Loucy (cell line): Measurements from ENCODE around the gene OVOL3.
"Not testable (repeated sequence)": the region's sequence is repeated elsewhere in the genome, so short reads cannot be mapped to it uniquely, and the experiment has no call there.

Experiments
- CTCF ChIP-seq: fragments of 200-600 bp; sonication (generic); conservative IDR thresholded peaks from 2 replicates; pipeline ENCODE4 v1.5.1; 2014; ENCODE audit warnings: mild to moderate bottlenecking, antibody characterized with exemption, low read length
- EZH2phosphoT487 ChIP-seq: fragments of 200-600 bp; IDR thresholded peaks from 2 replicates; pipeline ENCODE4 v1.6.1; 2018; ENCODE audit warnings: antibody characterized with exemption, mild to moderate bottlenecking, moderate library complexity, borderline replicate concordance

- TF ChIP-seq CTCF, EZH2phosphoT487: not testable (repeated sequence)
These were observed 20.3 kb downstream of the OVOL3 start for GRCh38 chr19:36131221-36131620.
